ENCODE data around the gene HEXD. TPM values are rescaled to one million over a fixed set of nuclear protein-coding genes. Genes with fewer than 3 reads are reported as not detected.
"Not testable (repeated sequence)": the region's sequence is repeated elsewhere in the genome, so short reads cannot be mapped to it uniquely, and the experiment has no call there.

The HEXD gene
- total and polyA plus RNA-seq, 2 donors (not counting 3 experiments of a cell fraction or from before 2014, with no cell fraction given) = 12.9 to 18.6 TPM

DNA sequence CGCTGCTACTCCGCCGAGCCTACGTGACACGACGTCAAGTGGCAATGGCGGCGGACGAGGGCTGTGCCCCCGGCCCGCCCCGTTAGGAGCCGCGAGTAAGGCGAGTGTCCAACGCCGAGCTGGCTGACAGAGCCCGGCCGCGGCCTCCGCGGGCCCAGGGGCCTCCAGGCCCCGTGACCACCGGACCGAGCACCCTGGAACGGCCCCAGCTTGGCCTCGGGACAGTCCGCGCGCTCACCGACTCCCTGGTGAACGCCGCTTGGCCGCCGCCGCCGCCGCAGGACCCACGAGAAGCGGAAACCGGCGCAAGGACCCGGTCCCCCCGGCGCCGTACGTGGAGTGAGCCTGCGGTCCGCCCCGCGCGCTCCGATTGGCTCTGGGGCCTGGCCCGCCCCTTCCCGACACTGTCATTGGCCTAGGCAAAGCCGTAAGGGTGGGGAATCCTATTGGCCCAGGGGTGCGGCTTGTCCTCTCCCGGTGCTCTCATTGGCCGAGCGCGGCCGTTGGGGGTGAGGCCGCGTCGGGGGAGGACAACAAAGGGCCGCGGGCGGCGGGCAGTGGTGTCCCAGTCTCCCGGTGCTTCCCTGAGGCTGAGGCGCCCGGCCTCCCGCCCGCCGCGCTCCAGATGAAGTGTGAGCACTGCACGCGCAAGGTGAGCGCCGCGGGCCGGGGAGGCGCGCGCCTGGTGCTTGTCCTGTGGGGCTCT, 40.2 kb downstream of the HEXD start, which contains the start of gene NARF:
NARF (plus strand) TSS at position 563 of the 706 bp plus-strand sequence; CDS start at position 626, 63 bp downstream.
- Histone ChIP-seq H3K36me3 (ENCODE audit: control insufficient read depth in 2 of 2, extremely low read depth in 1 of 2, insufficient read depth in 2 of 2, low read length in 2 of 2) (peaks cover 0 to 14% of the 10 kb centered on the region in 2 experiments), H3K9me1 (replicated peaks; ENCODE audit: control insufficient read depth, extremely low read depth, insufficient read depth, low read length) (no peaks in the 10 kb centered on the region), H3K27ac (ENCODE audit: insufficient read depth, low read depth, low read length) (peak within 1 kb of the TSS; percentile 96), H3K9ac (replicated peaks; ENCODE audit: extremely low read depth, insufficient read depth, low read length) (peak within 1 kb of the TSS; percentile 96), H3K79me2 (ENCODE audit: control insufficient read depth, insufficient read depth, low read length) (no peaks in the 10 kb centered on the region), H3K27me3 (ENCODE audit: control insufficient read depth in 2 of 2, insufficient read depth in 2 of 2, low read length in 2 of 2) (no peaks in the 10 kb centered on the region), H4K20me1 (replicated peaks; ENCODE audit: control insufficient read depth, extremely low read depth, insufficient read depth, low read length) (no peaks in the 10 kb centered on the region), H3K4me3 (replicated peaks in 1 of 3; ENCODE audit: insufficient read depth in 1 of 3, low read depth in 1 of 3, low read length in 3 of 3) (peak within 1 kb of the TSS; percentile 30 to 65 (median 57)), H2AFZ (ENCODE audit: low read depth, low read length) (peak within 1 kb of the TSS; percentile 31), H3K9me3 (replicated peaks; ENCODE audit: control insufficient read depth, insufficient read depth, low read length) (no peaks in the 10 kb centered on the region), H3K4me2 (ENCODE audit: insufficient read depth, low read length) (peak within 1 kb of the TSS; percentile 79), H3K4me1 (ENCODE audit: control insufficient read depth, extremely low read depth, insufficient read depth, low read length) (peaks cover 11% of the 10 kb centered on the region)
- FAIRE-seq (no peak), DNase-seq (ENCODE audit: low read depth, low spot score) (peak; percentile 98)
- intact Hi-C loops (cut with micrococcal nuclease) (loop anchor here (1.0 to 10.0 kb wide), 5 partner anchors 8 to 386 kb away; partner anchors contain the start of genes CYBC1, FOXK2 and ZNF750), dilution Hi-C loops (cut with MboI; ENCODE audit: extremely low pct_ligation_motif_present, low sequenced_read_pairs) (no loop called here)
- CTCF ChIA-PET = interaction anchor here (1.7 kb wide), 1 partner anchor 22 kb away, joined by 4 read pairs; no protein-coding TSS in a partner anchor
- POLR2A ChIA-PET = no interaction called here
- BruUV-seq (replicated peaks) = no TSS peak
- TF ChIP-seq POLR2AphosphoS5 (IDR thresholded peaks at IDR 0.05; ENCODE audit: insufficient read depth, low read depth, low read length) (peak; percentile 89), JUN (IDR thresholded peaks at IDR 0.05; ENCODE audit: borderline replicate concordance, insufficient read depth, insufficient read length, low read depth) (no peak), POLR2A (IDR thresholded peaks at IDR 0.05; ENCODE audit: low read depth, low read length) (peak; percentile 85)

GRCh38 chr17:82458885-82459424, 40.8 kb downstream of the HEXD start:
- ChIA-PET POLR2A (no interaction called here), CTCF (no interaction called here)
- intact Hi-C loops (cut with micrococcal nuclease) = loop anchor here (1.0 to 10.0 kb wide), 5 partner anchors 9 to 386 kb away; partner anchors contain the start of genes CYBC1, FOXK2 and ZNF750
- no peaks in the 10 kb centered on the region for H3K27me3 ChIP-seq (ENCODE audit: control insufficient read depth in 2 of 2, insufficient read depth in 2 of 2, low read length in 2 of 2)
- H3K36me3 ChIP-seq (ENCODE audit: control insufficient read depth in 2 of 2, extremely low read depth in 1 of 2, insufficient read depth in 2 of 2, low read length in 2 of 2) = peaks cover 0 to 18% of the 10 kb centered on the region in 2 experiments
- peaks cover 11% of the 10 kb centered on the region for H3K4me1 ChIP-seq (ENCODE audit: control insufficient read depth, extremely low read depth, insufficient read depth, low read length)
- peak overlapping the region; percentile 18 to 65 (median 57) for H3K4me3 ChIP-seq (replicated peaks in 1 of 3; ENCODE audit: insufficient read depth in 1 of 3, low read depth in 1 of 3, low read length in 3 of 3)
- TF ChIP-seq POLR2AphosphoS5 (IDR thresholded peaks at IDR 0.05; ENCODE audit: insufficient read depth, low read depth, low read length) = no peak
- H3K9me3 ChIP-seq (replicated peaks; ENCODE audit: control insufficient read depth, insufficient read depth, low read length) = no peaks in the 10 kb centered on the region
- H4K20me1 ChIP-seq (replicated peaks; ENCODE audit: control insufficient read depth, extremely low read depth, insufficient read depth, low read length) = no peaks in the 10 kb centered on the region
- TSS peak; percentile 52 for BruUV-seq (replicated peaks)
- FAIRE-seq = peak; percentile 85
- dilution Hi-C loops (cut with MboI; ENCODE audit: extremely low pct_ligation_motif_present, low sequenced_read_pairs) = no loop called here
- H3K4me2 ChIP-seq (ENCODE audit: insufficient read depth, low read length) = peak overlapping the region; percentile 34
- H3K9me1 ChIP-seq (replicated peaks; ENCODE audit: control insufficient read depth, extremely low read depth, insufficient read depth, low read length) = no peaks in the 10 kb centered on the region
- H3K9ac ChIP-seq (replicated peaks; ENCODE audit: extremely low read depth, insufficient read depth, low read length) = peak overlapping the region; percentile 96
- H3K79me2 ChIP-seq (ENCODE audit: control insufficient read depth, insufficient read depth, low read length) = no peaks in the 10 kb centered on the region
- peak overlapping the region; percentile 96 for H3K27ac ChIP-seq (ENCODE audit: insufficient read depth, low read depth, low read length)
- peak; percentile 78 for DNase-seq (ENCODE audit: low read depth, low spot score)
- H2AFZ ChIP-seq (ENCODE audit: low read depth, low read length) = peak overlapping the region; percentile 23

DNA sequence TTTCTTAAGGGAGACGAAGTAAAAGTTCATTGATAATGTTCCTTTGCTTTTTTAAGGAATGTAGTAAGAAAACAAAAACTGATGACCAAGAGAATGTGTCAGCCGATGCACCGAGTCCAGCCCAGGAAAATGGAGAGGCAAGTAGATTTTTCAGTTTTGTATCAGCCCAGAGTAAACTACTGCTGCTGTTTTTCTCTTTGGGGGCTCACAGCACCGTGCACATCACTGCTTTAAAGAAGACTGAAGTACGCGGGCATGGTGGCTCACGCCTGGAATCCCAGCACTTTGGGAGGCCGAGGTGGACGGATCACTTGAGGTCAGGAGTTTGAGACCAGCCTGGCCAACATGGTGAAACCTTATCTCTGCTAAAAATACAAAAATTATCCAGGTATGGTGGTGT, 41.8 kb downstream of the HEXD start:
- peaks cover 11% of the 10 kb centered on the region for H3K4me1 ChIP-seq (ENCODE audit: control insufficient read depth, extremely low read depth, insufficient read depth, low read length)
- FAIRE-seq; dilution Hi-C loops (cut with MboI; ENCODE audit: extremely low pct_ligation_motif_present, low sequenced_read_pairs); H2AFZ ChIP-seq (ENCODE audit: low read depth, low read length); H4K20me1 ChIP-seq (replicated peaks; ENCODE audit: control insufficient read depth, extremely low read depth, insufficient read depth, low read length); H3K79me2 ChIP-seq (ENCODE audit: control insufficient read depth, insufficient read depth, low read length); H3K9ac ChIP-seq (replicated peaks; ENCODE audit: extremely low read depth, insufficient read depth, low read length); H3K4me2 ChIP-seq (ENCODE audit: insufficient read depth, low read length); H3K9me3 ChIP-seq (replicated peaks; ENCODE audit: control insufficient read depth, insufficient read depth, low read length); H3K27me3 ChIP-seq (ENCODE audit: control insufficient read depth in 2 of 2, insufficient read depth in 2 of 2, low read length in 2 of 2); H3K27ac ChIP-seq (ENCODE audit: insufficient read depth, low read depth, low read length); CTCF ChIA-PET; DNase-seq (ENCODE audit: low read depth, low spot score); H3K9me1 ChIP-seq (replicated peaks; ENCODE audit: control insufficient read depth, extremely low read depth, insufficient read depth, low read length); BruUV-seq (replicated peaks); POLR2A ChIA-PET; H3K4me3 ChIP-seq (replicated peaks in 1 of 3; ENCODE audit: insufficient read depth in 1 of 3, low read depth in 1 of 3, low read length in 3 of 3): not testable (repeated sequence)
- H3K36me3 ChIP-seq (ENCODE audit: control insufficient read depth in 2 of 2, extremely low read depth in 1 of 2, insufficient read depth in 2 of 2, low read length in 2 of 2) = peaks cover 0 to 27% of the 10 kb centered on the region in 2 experiments
- intact Hi-C loops (cut with micrococcal nuclease) = loop anchor here (2.0 to 10.0 kb wide), 3 partner anchors 59 to 385 kb away; partner anchors contain the start of genes FOXK2 and ZNF750

Data from endothelial cell of umbilical vein (primary cell).